Brain pericyte (primary cell): ENCODE data around the gene IGSF10.

Experiments
- DNase-seq: peaks from one replicate; pipeline ENCODE4 v3.0.0-alpha.2; 2012; ENCODE audit warnings: low read depth, low spot score

IGSF10 gene

GRCh38 chr3:151467069-151467468 is 6.2 kb upstream of the IGSF10 start:
- DNase-seq, result no peak

- no peak for DNase-seq
Measured at GRCh38 chr3:151462991-151463390, 2.1 kb upstream of the IGSF10 start.

- DNase-seq, result no peak
Measured at GRCh38 chr3:151462278-151462780, 1.5 kb upstream of the IGSF10 start.

- no peak for DNase-seq
Measured at GRCh38 chr3:151460228-151460627, 633 bp downstream of the IGSF10 start.

- no peak for DNase-seq
Measured at GRCh38 chr3:151459358-151459757, 1.5 kb downstream of the IGSF10 start.

GRCh38 chr3:151456065-151456464 is 4.8 kb downstream of the IGSF10 start:
- no peak for DNase-seq

GRCh38 chr3:151452841-151453240 is 8.0 kb downstream of the IGSF10 start:
- DNase-seq, result no peak

- no peak for DNase-seq
Measured at GRCh38 chr3:151452368-151452767, 8.5 kb downstream of the IGSF10 start.

- no peak for DNase-seq
Measured at GRCh38 chr3:151446002-151446340, 14.9 kb downstream of the IGSF10 start.

GRCh38 chr3:151445273-151446001 is 15.4 kb downstream of the IGSF10 start:
- DNase-seq, result no peak

GRCh38 chr3:151443583-151443982 is 17.3 kb downstream of the IGSF10 start:
- DNase-seq, result no peak

GRCh38 chr3:151440940-151441339 is 19.9 kb downstream of the IGSF10 start:
- no peak for DNase-seq

GRCh38 chr3:151439652-151440125 is 21.2 kb downstream of the IGSF10 start:
- peak; percentile 58 for DNase-seq

- no peak for DNase-seq
Measured at GRCh38 chr3:151437906-151438305, 23.0 kb downstream of the IGSF10 start.

GRCh38 chr3:151436675-151437446 is 24.0 kb downstream of the IGSF10 start:
- DNase-seq, result no peak

GRCh38 chr3:151434151-151434890 is 26.5 kb downstream of the IGSF10 start:
- peak; percentile 17 for DNase-seq

- no peak for DNase-seq
Measured at GRCh38 chr3:151432616-151433372, 28.1 kb downstream of the IGSF10 start.

- DNase-seq, result no peak
Measured at GRCh38 chr3:151431940-151432339, 28.9 kb downstream of the IGSF10 start.

GRCh38 chr3:151430821-151431484 is 29.9 kb downstream of the IGSF10 start:
- DNase-seq, result no peak

- no peak for DNase-seq
Measured at GRCh38 chr3:151428386-151428785, 32.5 kb downstream of the IGSF10 start.

GRCh38 chr3:151426341-151426657 is 34.6 kb downstream of the IGSF10 start:
- no peak for DNase-seq
